AG10803 (cell line): Measurements from ENCODE around the gene EML6.

Experiments used
- DNase-seq: peaks from one replicate; pipeline ENCODE4 v3.0.0; 2010; ENCODE audit warnings: low read depth
- H3K4me3 ChIP-seq: 2 replicates; pipeline ENCODE4 v1.5.1; 2011; ENCODE audit warnings: mild to moderate bottlenecking, low read length, control low read depth
- CTCF ChIP-seq: conservative IDR thresholded peaks from 2 replicates; pipeline ENCODE4 v1.5.1; 2011; ENCODE audit warnings: mild to moderate bottlenecking, low read length, control low read depth, inconsistent platforms

The EML6 gene

GRCh38 chr2:54962511-54962910, 239.0 kb downstream of the EML6 start:
- no peak for TF ChIP-seq CTCF
- H3K4me3 ChIP-seq, result no peak overlapping the region
- DNase-seq, result no peak

GRCh38 chr2:54962935-54963440, 239.5 kb downstream of the EML6 start:
- no peak for DNase-seq
- H3K4me3 ChIP-seq, result no peak overlapping the region
- TF ChIP-seq CTCF, result no peak

DNA sequence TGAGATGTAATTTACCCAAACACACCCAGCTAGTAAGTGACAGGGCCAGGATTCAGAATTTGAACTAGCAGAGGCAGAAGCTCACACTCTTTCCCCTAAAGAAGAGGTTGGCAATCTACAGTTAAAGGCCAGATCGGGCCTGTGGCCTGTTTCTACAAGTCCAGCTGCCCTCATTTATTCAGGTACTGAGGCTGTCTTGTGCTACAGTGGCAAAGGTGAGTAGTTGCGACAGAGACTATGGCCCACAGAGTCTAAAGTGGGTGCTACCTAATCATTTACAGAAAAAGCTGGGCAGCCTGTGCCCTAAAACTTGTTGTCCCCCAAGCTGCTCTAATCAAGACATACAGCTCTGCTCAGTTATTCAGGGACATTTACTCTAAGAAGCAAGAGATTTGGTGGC, 240.0 kb downstream of the EML6 start:
- DNase-seq, result no peak
- no peak overlapping the region for H3K4me3 ChIP-seq
- no peak for TF ChIP-seq CTCF

GRCh38 chr2:54964271-54964670, 240.8 kb downstream of the EML6 start:
- peak; percentile 39 for DNase-seq

DNA sequence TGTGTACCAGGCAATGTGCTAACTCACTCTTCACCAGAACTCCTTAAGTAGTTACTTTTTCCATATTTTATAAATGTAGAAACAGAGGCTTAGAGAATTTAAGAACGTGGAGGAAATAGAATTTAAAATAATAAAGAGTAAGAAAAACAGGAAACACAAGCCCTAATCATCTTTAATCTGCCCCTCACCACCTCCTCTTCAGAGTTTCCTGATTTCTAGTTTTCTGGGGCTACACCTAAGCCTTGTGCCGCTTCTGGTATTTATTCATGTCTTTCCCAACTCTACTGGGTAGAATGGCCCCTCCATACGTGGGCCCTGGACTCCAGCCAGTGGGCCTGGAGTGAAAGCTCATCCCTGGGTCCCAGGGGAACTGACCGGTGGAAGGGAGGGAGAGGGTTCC, 241.4 kb downstream of the EML6 start:
- no peak for DNase-seq
- no peak overlapping the region for H3K4me3 ChIP-seq
- TF ChIP-seq CTCF, result no peak

More at GRCh38 chr2:54964271-54964670, 240.8 kb downstream of the EML6 start:
- no peak for TF ChIP-seq CTCF
- H3K4me3 ChIP-seq, result no peak overlapping the region

- DNase-seq, result no peak
Measured at GRCh38 chr2:54965425-54965824, 242.0 kb downstream of the EML6 start.

More at GRCh38 chr2:54965425-54965824, 242.0 kb downstream of the EML6 start:
- H3K4me3 ChIP-seq, result no peak overlapping the region
- no peak for TF ChIP-seq CTCF
